K562 (cell line): ENCODE results near the gene PRKACG. TPM values are rescaled to one million over a fixed set of nuclear protein-coding genes. Genes with fewer than 3 reads are reported as not detected.

Source experiments
- ATAC-seq: fragments of 200-7000 bp; cut with Tn5 transposase; 3 replicates; pipeline ENCODE4 v1.9.1; 2020; ENCODE audit warnings: moderate library complexity
- BruUV-seq: library from RNA; stranded (reverse); fragments of 400-500 nt; replicated peaks from 2 replicates; lab custom pipeline; 2021; lab: Mats Ljungman, UMichigan
- CTCF ChIA-PET: fragments of 300-600 bp; formaldehyde crosslinking; extraction: SDS; loops from one replicate; lab custom pipeline; 2021; ENCODE audit warnings: low intra/inter-chr PET ratio; lab: Yijun Ruan, JAX
- POLR2A ChIA-PET: fragments of 300-600, 350-650 bp; sonication (Branson Sonifier 250); formaldehyde crosslinking; extraction: SDS; loops from one replicate; lab custom pipeline; 2021; ENCODE audit warnings: antibody characterized with exemption, inconsistent platforms; lab: Yijun Ruan, JAX
- DNase-seq, 4 experiments: peaks; one replicate each; pipeline versions ENCODE4 v3.0.0 to v3.0.0-alpha.2; 2011 to 2018; ENCODE audit warnings: low spot score in 3 of 4, mixed read lengths in 3 of 4; ENCODE audit errors: extremely low read depth in 1 of 4
- FAIRE-seq: peaks from 2 replicates; lab custom pipeline; 2011; peaks lifted over from hg19 to GRCh38; lab: Jason Lieb, UNC
- H2AFZ ChIP-seq: 2 replicates; pipeline ENCODE4 v1.6.0; 2011; ENCODE audit warnings: low read depth, low read length, control low read depth, inconsistent platforms
- H3K27ac ChIP-seq: fragments of 200-600 bp; 3 replicates; pipeline ENCODE4 v1.8.0; 2011; ENCODE audit warnings: low read depth, mild to moderate bottlenecking, control low read depth, inconsistent platforms, low read length, moderate library complexity, mixed read lengths; ENCODE audit errors: extremely low read depth
- H3K27me3 ChIP-seq, 2 experiments: fragments of 300-600 bp in 1 of 2; 2 replicates in 1 of 2; 3 replicates in 1 of 2; pipeline versions ENCODE4 v1.6.0 to v1.8.0; 2011; ENCODE audit warnings: inconsistent platforms in 2 of 2, low read length in 2 of 2, mild to moderate bottlenecking in 1 of 2, mixed read lengths in 1 of 2, moderate library complexity in 1 of 2; ENCODE audit not compliant: control insufficient read depth in 2 of 2, insufficient read depth in 2 of 2
- H3K36me3 ChIP-seq: fragments of 300-600 bp; 3 replicates; pipeline ENCODE4 v1.8.0; 2011; ENCODE audit warnings: mild to moderate bottlenecking, low read length, inconsistent platforms; ENCODE audit not compliant: control insufficient read depth, insufficient read depth
- H3K4me1 ChIP-seq, 2 experiments: fragments of 200-600 bp in 1 of 2; replicated peaks in 1 of 2; 2 replicates in 1 of 2; 3 replicates in 1 of 2; pipeline versions ENCODE4 v1.5.1 to v1.8.0; 2011; ENCODE audit warnings: inconsistent platforms in 2 of 2, low read length in 2 of 2, mild to moderate bottlenecking in 1 of 2, mixed read lengths in 1 of 2, moderate library complexity in 1 of 2; ENCODE audit not compliant: control insufficient read depth in 2 of 2, insufficient read depth in 2 of 2
- H3K4me2 ChIP-seq: 2 replicates; pipeline ENCODE4 v1.6.1; 2011; ENCODE audit warnings: low read length, control low read depth, inconsistent platforms, mixed read lengths; ENCODE audit not compliant: insufficient read depth
- H3K4me3 ChIP-seq: fragments of 200-600 bp; sonication (generic), shearing (Covaris generic); 2 replicates; pipeline ENCODE4 v1.5.1; 2016; ENCODE audit warnings: control low read depth, inconsistent platforms
- H3K79me2 ChIP-seq: fragments of 200-600 bp; 3 replicates; pipeline ENCODE4 v1.8.0; 2011; ENCODE audit warnings: low read length, inconsistent platforms; ENCODE audit not compliant: control insufficient read depth, insufficient read depth
- H3K9ac ChIP-seq, 2 experiments: 2 replicates each; pipeline versions ENCODE4 v1.6.0 to v1.6.1; 2011; ENCODE audit warnings: low read depth in 2 of 2, low read length in 2 of 2, control low read depth in 1 of 2, inconsistent platforms in 1 of 2, mild to moderate bottlenecking in 1 of 2, mixed read lengths in 1 of 2; ENCODE audit not compliant: insufficient read depth in 1 of 2
- H3K9me1 ChIP-seq: one replicate; pipeline ENCODE4 v1.6.0; 2011; ENCODE audit warnings: inconsistent platforms, mild to moderate bottlenecking, low read length, moderate library complexity; ENCODE audit not compliant: control insufficient read depth, insufficient read depth
- H3K9me3 ChIP-seq: replicated peaks from 2 replicates; pipeline ENCODE4 v1.5.1; 2011; ENCODE audit warnings: low read depth, low read length, inconsistent platforms; ENCODE audit not compliant: control insufficient read depth, insufficient read depth
- H4K20me1 ChIP-seq: replicated peaks from 2 replicates; pipeline ENCODE4 v1.6.1; 2011; ENCODE audit warnings: low read length, inconsistent platforms, mixed read lengths; ENCODE audit not compliant: control insufficient read depth, insufficient read depth
- CBFA2T2 ChIP-seq: fragments of 450-650 bp; conservative IDR thresholded peaks from 2 replicates; pipeline ENCODE4 v1.6.1; 2017; ENCODE audit warnings: mild to moderate bottlenecking
- CC2D1A ChIP-seq: fragments of 450-650 bp; IDR thresholded peaks from 2 replicates; pipeline ENCODE4 v1.6.1; 2017; ENCODE audit warnings: mild to moderate bottlenecking
- DPF2 ChIP-seq: fragments of 450-650 bp; IDR thresholded peaks from 2 replicates; pipeline ENCODE4 v1.6.1; 2016
- EHMT2 ChIP-seq: fragments of 450-650 bp; IDR thresholded peaks from 2 replicates; pipeline ENCODE4 v1.6.1; 2018; ENCODE audit warnings: antibody characterized with exemption
- EP300 ChIP-seq: IDR thresholded peaks from 2 replicates; pipeline ENCODE4 v1.6.1; 2012; ENCODE audit warnings: low read length, improper control_type of control experiment
- ETV1 ChIP-seq: fragments of 450-650 bp; conservative IDR thresholded peaks from 2 replicates; pipeline ENCODE4 v1.6.1; 2016; ENCODE audit warnings: missing genetic modification characterization, control low read depth, low read depth, missing compliant biosample characterization
- FOXA3 ChIP-seq, 2 experiments: fragments of 450-650 bp in 1 of 2; sonication (generic) in 1 of 2; formaldehyde crosslinking; IDR thresholded peaks in 1 of 2; conservative IDR thresholded peaks in 1 of 2; 2 replicates each; pipeline versions ENCODE4 v1.4.0 to v1.8.0; 2020 to 2022; ENCODE audit warnings: mild to moderate bottlenecking in 2 of 2, missing genetic modification reagents in 1 of 2
- ID3 ChIP-seq, 2 experiments: fragments of 250-450 bp in 1 of 2; fragments of 450-650 bp in 1 of 2; sonication (Bioruptor Pico) in 1 of 2; IDR thresholded peaks; 2 replicates each; pipeline versions ENCODE4 v1.6.1 to v1.8.0; 2016 to 2021; ENCODE audit warnings: mild to moderate bottlenecking in 2 of 2, moderate library complexity in 2 of 2, missing compliant biosample characterization in 1 of 2, missing genetic modification characterization in 1 of 2
- ILF3 ChIP-seq: fragments of 450-650 bp; IDR thresholded peaks from 2 replicates; pipeline ENCODE4 v1.6.1; 2018; ENCODE audit warnings: antibody characterized with exemption, mild to moderate bottlenecking, moderate library complexity, borderline replicate concordance
- JUND ChIP-seq, 2 experiments: IDR thresholded peaks; 2 replicates in 1 of 2; 3 replicates in 1 of 2; pipeline ENCODE4 v1.6.1; 2011; ENCODE audit warnings: borderline replicate concordance in 2 of 2, low read depth in 2 of 2, low read length in 2 of 2, improper control_type of control experiment in 1 of 2, missing biosample characterization in 1 of 2, missing genetic modification characterization in 1 of 2, missing genetic modification reagents in 1 of 2
- NCOR1 ChIP-seq: fragments of 450-650 bp; IDR thresholded peaks from 2 replicates; pipeline ENCODE4 v1.6.1; 2016; ENCODE audit warnings: mild to moderate bottlenecking, moderate library complexity
- RCOR1 ChIP-seq, 2 experiments: IDR thresholded peaks; 2 replicates each; pipeline ENCODE4 v1.6.1; 2012; ENCODE audit warnings: low read depth in 2 of 2, low read length in 2 of 2, borderline replicate concordance in 1 of 2, improper control_type of control experiment in 1 of 2
- SOX6 ChIP-seq: fragments of 450-650 bp; IDR thresholded peaks from 2 replicates; pipeline ENCODE4 v1.6.1; 2014; ENCODE audit warnings: mild to moderate bottlenecking
- STAT5A ChIP-seq: IDR thresholded peaks from 2 replicates; pipeline ENCODE4 v1.6.1; 2012; ENCODE audit warnings: low read length, inconsistent platforms, borderline replicate concordance
- TAL1 ChIP-seq: fragments of 450-650 bp; IDR thresholded peaks from 2 replicates; pipeline ENCODE4 v1.6.1; 2016; ENCODE audit warnings: mild to moderate bottlenecking
- ZBTB49 ChIP-seq: sonication (generic); formaldehyde crosslinking; IDR thresholded peaks from 2 replicates; pipeline ENCODE4 v1.8.0; 2022; ENCODE audit warnings: missing genetic modification reagents, mild to moderate bottlenecking, borderline replicate concordance
- ZNF408 ChIP-seq: fragments of 250-450 bp; sonication (Bioruptor Pico); IDR thresholded peaks from 2 replicates; pipeline ENCODE4 v1.4.0; 2020; ENCODE audit warnings: low read depth, mild to moderate bottlenecking, moderate library complexity
- ZNF780A ChIP-seq: fragments of 250-450 bp; sonication (Bioruptor Pico); IDR thresholded peaks from 2 replicates; pipeline ENCODE4 v1.5.0; 2021; ENCODE audit warnings: mild to moderate bottlenecking
- WGBS: fragments of 100-300 bp; shearing (Covaris generic); methylation state at CpG from one replicate; pipeline ENCODE4 v1.1.6; 2016; ENCODE audit warnings: low coverage, mixed read lengths; ENCODE audit not compliant: insufficient coverage; ENCODE audit errors: missing lambda C conversion rate; 5-methylcytosine and 5-hydroxymethylcytosine counted together
- in situ Hi-C: fragments of 300-500 bp; cut with MboI; formaldehyde crosslinking; loops from 4 replicates; pipeline ENCODE4 v1.15.0; 2018; ENCODE audit warnings: inconsistent platforms, mixed read lengths
- intact Hi-C: fragments of 100-400 bp; cut with micrococcal nuclease; formaldehyde crosslinking; loops from 2 replicates; pipeline ENCODE4 v1.14.2; 2022
- polyA plus RNA-seq, 8 experiments: library from polyadenylated mRNA; depleted of rRNA in 4 of 8; stranded (reverse) in 5 of 8; unstranded in 3 of 8; fragments of >200 nt; fragmentation: Nextera tagmentation in 2 of 8; fragmentation: Illumina TruSeq in 1 of 8; extraction: Ambion mirVana in 2 of 8; extraction: Trizol in 1 of 8; gene quantifications; 2 replicates each; pipeline versions ENCODE4 v1.2.1 to v1.2.3, GENCODE V29; 2011 to 2014; ENCODE audit warnings: inconsistent platforms in 1 of 8, missing spikeins in 1 of 8
- total RNA-seq, 7 experiments: library from RNA; depleted of rRNA in 6 of 7; stranded (reverse); fragments of >200 nt in 6 of 7; fragmentation: Illumina TruSeq in 2 of 7; extraction: Trizol in 2 of 7; gene quantifications; 2 replicates each; pipeline versions ENCODE4 v1.2.1 to v1.2.3, GENCODE V29; 2011 to 2021; ENCODE audit warnings: low replicate concordance in 1 of 7
- TF ChIP-seq, protein P1 (sequence below): sonication (generic); formaldehyde crosslinking; IDR thresholded peaks from 2 replicates; pipeline ENCODE4 v1.9.0; 2022; ENCODE audit warnings: mild to moderate bottlenecking, missing genetic modification reagents

Gene PRKACG
- total and polyA plus RNA-seq, 9 of the 15 experiments (the other 6 are each of a cell fraction or from before 2014, with no cell fraction given) = not detected

DNA sequence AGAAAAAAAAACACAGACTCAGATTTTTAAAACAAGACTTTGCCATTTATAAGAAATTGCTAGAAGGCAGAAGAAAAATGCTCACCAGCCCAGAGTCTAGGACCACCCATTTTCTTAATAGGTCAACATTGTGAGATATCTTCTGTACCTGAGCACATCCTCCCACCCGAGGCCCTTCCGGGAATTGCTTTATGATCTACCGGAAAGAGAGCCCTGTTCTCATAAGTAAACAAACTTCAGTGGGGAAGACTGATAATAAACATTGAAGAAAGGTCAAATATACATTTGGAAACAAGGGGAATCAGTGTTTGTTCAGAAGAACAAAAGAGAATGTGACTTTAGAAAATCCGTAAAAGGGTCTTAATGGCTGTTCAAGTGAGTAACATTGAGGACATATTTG is 44.4 kb downstream of the PRKACG start:
- Histone ChIP-seq H2AFZ (0 out of 2 replicates have a peak overlapping the region, but pooled peaks have one; percentile 38), H3K79me2 (no peaks in the 10 kb centered on the region; the same call in 2 of the 3 replicates), H3K9me3 (no peaks in the 10 kb centered on the region; the same call in 1 of the 2 replicates), H4K20me1 (no peaks in the 10 kb centered on the region), H3K9me1 (no peaks in the 10 kb centered on the region), H3K27ac (peak overlapping the region; percentile 69), H3K4me1 (peaks cover 4 to 21% of the 10 kb centered on the region in 2 experiments), H3K36me3 (no peaks in the 10 kb centered on the region), H3K4me3 (no peak overlapping the region), H3K27me3 (no peaks in the 10 kb centered on the region), H3K9ac (peak overlapping the region in 1 of 2 experiments; percentile 19; a peak in 1 of 4 replicates), H3K4me2 (0 out of 2 replicates have a peak overlapping the region, but pooled peaks have one; percentile 42)
- ChIA-PET CTCF (no interaction called here), POLR2A (interaction anchor here (0.6 kb wide), 1 partner anchor 71 kb away, joined by 3 read pairs; no protein-coding TSS in a partner anchor)
- BruUV-seq = no TSS peak
- in situ Hi-C loops (no loop called here), intact Hi-C loops (no loop called here)
- ATAC-seq (peak; percentile 82), DNase-seq (peak in 3 of 4 experiments; percentile 19 to 67 (median 62)), FAIRE-seq (peak; percentile 59)
- 0% methylated on average over 4 of the region's 4 CpGs for WGBS
- TF ChIP-seq ID3 (CRISPR knock-in tag; IDR thresholded peaks at IDR 0.05) = no peak
- peak; percentile 78; the same call in 1 of the 2 replicates for TF ChIP-seq ID3 (tag; IDR thresholded peaks at IDR 0.05)
- TF ChIP-seq TAL1 = peak; percentile 21; the same call in 1 of the 2 replicates
- no peak for TF ChIP-seq EHMT2
- TF ChIP-seq DPF2 = 0 out of 2 replicates have a peak, but pooled peaks have one; percentile 50
- no peak for TF ChIP-seq ZNF780A (CRISPR knock-in tag)
- TF ChIP-seq CBFA2T2 = 0 out of 2 replicates have a peak, but pooled peaks have one; percentile 13
- peak; percentile 34; the same call in 1 of the 2 replicates for TF ChIP-seq NCOR1
- TF ChIP-seq FOXA3 (CRISPR knock-in tag; conservative IDR thresholded peaks at IDR 0.05 in 1 of 2, IDR thresholded peaks at IDR 0.05 in 1 of 2) = peak in 1 of 2 experiments; percentile 41; a peak in 2 of 4 replicates
- peak; percentile 48; the same call in 1 of the 2 replicates for TF ChIP-seq ETV1 (tag)
- TF ChIP-seq SOX6 = peak; percentile 55; the same call in 1 of the 2 replicates
- no peak for TF ChIP-seq JUND (IDR thresholded peaks at IDR 0.05; ENCODE audit: borderline replicate concordance, low read depth, low read length)
- TF ChIP-seq JUND (tag; IDR thresholded peaks at IDR 0.05; ENCODE audit: borderline replicate concordance, low read depth, low read length) = peak; percentile 25; the same call in 1 of the 3 replicates
- TF ChIP-seq ZNF408 (CRISPR knock-in tag) = no peak
- TF ChIP-seq STAT5A = peak; percentile 37; the same call in 1 of the 2 replicates
- no peak for TF ChIP-seq ZBTB49 (CRISPR knock-in tag)
- TF ChIP-seq RCOR1 (IDR thresholded peaks at IDR 0.05; ENCODE audit: borderline replicate concordance in 1 of 2, low read depth in 2 of 2, low read length in 2 of 2) = peak in 1 of 2 experiments; percentile 23; a peak in 1 of 4 replicates
- TF ChIP-seq EP300 = peak; percentile 50; the same call in 1 of the 2 replicates
- no peak for TF ChIP-seq ILF3
- peak; percentile 45; the same call in 1 of the 2 replicates for TF ChIP-seq CC2D1A
- TF ChIP-seq, protein P1, sequence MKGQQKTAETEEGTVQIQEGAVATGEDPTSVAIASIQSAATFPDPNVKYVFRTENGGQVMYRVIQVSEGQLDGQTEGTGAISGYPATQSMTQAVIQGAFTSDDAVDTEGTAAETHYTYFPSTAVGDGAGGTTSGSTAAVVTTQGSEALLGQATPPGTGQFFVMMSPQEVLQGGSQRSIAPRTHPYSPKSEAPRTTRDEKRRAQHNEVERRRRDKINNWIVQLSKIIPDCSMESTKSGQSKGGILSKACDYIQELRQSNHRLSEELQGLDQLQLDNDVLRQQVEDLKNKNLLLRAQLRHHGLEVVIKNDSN = no peak
